Trophoblast cell (in vitro differentiated cells and primary cell): Measurements from ENCODE around the gene ZNF497. TPM values are rescaled to one million over a fixed set of nuclear protein-coding genes. Genes with fewer than 3 reads are reported as not detected.
A peak's percentile ranks its signal among the peaks of the same experiment; 100 is the strongest.

Experiments
- DNase-seq, 2 donors: peaks; one replicate each; pipeline ENCODE4 v3.0.0-alpha.2; 2016
- H2AFZ ChIP-seq: 2 replicates; pipeline ENCODE4 v1.6.1; 2013; ENCODE audit warnings: low read length, moderate library complexity, mild to moderate bottlenecking; ENCODE audit not compliant: insufficient read depth, poor library complexity
- H2AK5ac ChIP-seq: 2 replicates; pipeline ENCODE4 v1.6.1; 2013; ENCODE audit warnings: mild to moderate bottlenecking, low read length
- H2BK120ac ChIP-seq: 2 replicates; pipeline ENCODE4 v1.6.1; 2013; ENCODE audit warnings: low read length, mild to moderate bottlenecking, moderate library complexity; ENCODE audit not compliant: insufficient read depth, poor library complexity
- H2BK12ac ChIP-seq: 2 replicates; pipeline ENCODE4 v1.6.1; 2013; ENCODE audit warnings: mild to moderate bottlenecking, low read length, moderate library complexity
- H2BK5ac ChIP-seq: 2 replicates; pipeline ENCODE4 v1.6.1; 2013; ENCODE audit warnings: low read length, low read depth, moderate library complexity, mild to moderate bottlenecking; ENCODE audit not compliant: poor library complexity
- H3K14ac ChIP-seq: 2 replicates; pipeline ENCODE4 v1.6.1; 2013; ENCODE audit warnings: mild to moderate bottlenecking, low read length
- H3K18ac ChIP-seq: 2 replicates; pipeline ENCODE4 v1.6.1; 2013; ENCODE audit warnings: mild to moderate bottlenecking, low read length
- H3K23ac ChIP-seq: 2 replicates; pipeline ENCODE4 v1.6.1; 2013; ENCODE audit warnings: low read length
- H3K27ac ChIP-seq: 2 replicates; pipeline ENCODE4 v1.5.1; 2013; ENCODE audit warnings: low read depth, mild to moderate bottlenecking, inconsistent platforms, low read length, moderate library complexity
- H3K27me3 ChIP-seq: 2 replicates; pipeline ENCODE4 v1.6.1; 2013; ENCODE audit warnings: inconsistent platforms, mild to moderate bottlenecking, low read length, moderate library complexity; ENCODE audit not compliant: insufficient read depth
- H3K36me3 ChIP-seq, 2 experiments: 1 replicate in 1 of 2; 2 replicates in 1 of 2; pipeline ENCODE4 v1.6.1; 2013; ENCODE audit warnings: low read length in 2 of 2, mild to moderate bottlenecking in 2 of 2, moderate library complexity in 1 of 2; ENCODE audit not compliant: insufficient read depth in 2 of 2, control insufficient read depth in 1 of 2
- H3K4ac ChIP-seq: 2 replicates; pipeline ENCODE4 v1.6.1; 2013; ENCODE audit warnings: low read depth, mild to moderate bottlenecking, low read length, moderate library complexity
- H3K4me1 ChIP-seq, 2 experiments: 1 replicate in 1 of 2; 2 replicates in 1 of 2; pipeline ENCODE4 v1.6.1; 2013; ENCODE audit warnings: low read length in 2 of 2, mild to moderate bottlenecking in 2 of 2, moderate library complexity in 1 of 2; ENCODE audit not compliant: insufficient read depth in 2 of 2, control insufficient read depth in 1 of 2
- H3K4me2 ChIP-seq: 2 replicates; pipeline ENCODE4 v1.6.1; 2013; ENCODE audit warnings: inconsistent platforms, mild to moderate bottlenecking, low read length, moderate library complexity
- H3K4me3 ChIP-seq: 2 replicates; pipeline ENCODE4 v1.5.1; 2013; ENCODE audit warnings: mild to moderate bottlenecking, low read depth, low read length, inconsistent platforms
- H3K79me1 ChIP-seq: one replicate; pipeline ENCODE4 v1.6.1; 2013; ENCODE audit warnings: low read length
- H3K79me2 ChIP-seq: 2 replicates; pipeline ENCODE4 v1.6.1; 2013; ENCODE audit warnings: low read length, mild to moderate bottlenecking; ENCODE audit not compliant: control insufficient read depth, insufficient read depth, poor library complexity
- H3K9ac ChIP-seq: 2 replicates; pipeline ENCODE4 v1.6.1; 2013; ENCODE audit warnings: mild to moderate bottlenecking, low read length
- H3K9me3 ChIP-seq: 2 replicates; pipeline ENCODE4 v1.6.1; 2013; ENCODE audit warnings: low read depth, mild to moderate bottlenecking, control low read depth, inconsistent platforms, low read length; ENCODE audit not compliant: insufficient read depth
- H4K12ac ChIP-seq: 2 replicates; pipeline ENCODE4 v1.6.1; 2013; ENCODE audit warnings: low read depth, mild to moderate bottlenecking, low read length, moderate library complexity
- H4K8ac ChIP-seq: 2 replicates; pipeline ENCODE4 v1.6.1; 2013; ENCODE audit warnings: low read depth, mild to moderate bottlenecking, low read length, moderate library complexity
- H4K91ac ChIP-seq: one replicate; pipeline ENCODE4 v1.6.1; 2013; ENCODE audit warnings: low read depth, mild to moderate bottlenecking, low read length, moderate library complexity
- WGBS: extraction: QIAGEN DNeasy Blood & Tissue Kit; methylation state at CpG from one replicate; pipeline ENCODE4 v1.1.7; 2013; ENCODE audit warnings: missing lambda C conversion rate; ENCODE audit not compliant: insufficient read length, insufficient coverage; ENCODE audit errors: extremely low coverage; 5-methylcytosine and 5-hydroxymethylcytosine counted together
- polyA plus RNA-seq: library from polyadenylated mRNA; stranded (reverse); fragments of 200-250 nt; gene quantifications from 2 replicates; pipeline ENCODE4 v1.2.3, GENCODE V29; 2013

ZNF497 gene
- polyA plus RNA-seq = 0.61 and 0.68 TPM in 2 replicates

DNA sequence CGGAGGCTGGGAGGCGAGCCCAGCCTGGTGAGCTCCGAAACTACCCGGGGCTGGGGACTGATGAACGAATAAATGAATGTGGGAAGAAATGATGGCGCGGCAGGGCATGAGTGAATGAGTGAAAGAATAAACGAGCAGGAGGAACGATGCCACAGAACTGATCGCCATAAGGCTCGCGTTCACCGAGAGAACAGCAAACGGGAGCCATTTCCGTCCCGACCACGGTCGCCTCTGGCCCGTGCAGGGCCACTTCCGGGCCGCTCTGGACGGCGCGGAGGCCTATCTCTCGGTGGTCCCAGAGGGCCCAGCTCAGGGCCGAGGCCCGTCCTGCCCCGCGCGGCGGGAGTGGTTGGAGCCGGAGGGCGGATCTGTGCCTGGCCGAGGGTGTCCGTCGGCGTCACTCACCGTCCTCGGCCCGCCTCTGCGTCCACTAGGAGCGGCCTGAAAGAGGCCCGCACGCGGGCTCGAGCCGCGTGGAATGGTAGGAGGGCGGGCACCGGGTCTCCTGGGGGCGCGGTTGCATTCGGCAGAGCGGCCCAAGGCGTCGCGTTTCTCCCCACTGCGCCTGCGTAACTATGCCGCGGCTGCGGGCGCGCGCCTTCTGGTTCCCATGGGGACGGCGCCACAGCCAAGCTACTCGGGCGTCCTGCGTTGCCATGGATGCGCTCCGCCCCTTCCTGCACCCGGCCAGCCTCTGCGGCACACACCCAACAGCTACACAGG lies at the start of gene ZNF497:
Gene ZNF497, minus strand, starts transcription at position 480 of the 723 bp plus-strand sequence. CDS start 5,116 bp downstream, outside the sequence.
- Histone ChIP-seq H2BK120ac (peak within 1 kb of the TSS; percentile 49), H3K4me2 (peak within 1 kb of the TSS; percentile 66), H3K4me1 (peaks cover 3 to 4% of the 10 kb centered on the region in 2 experiments), H3K23ac (no peak within 1 kb of the TSS), H3K9ac (peak within 1 kb of the TSS; percentile 91), H2BK5ac (peak within 1 kb of the TSS; percentile 82), H3K14ac (peak within 1 kb of the TSS; percentile 88), H2AFZ (peak within 1 kb of the TSS; percentile 80), H3K18ac (peak within 1 kb of the TSS; percentile 71), H3K36me3 (peaks cover 0 to 1% of the 10 kb centered on the region in 2 experiments), H4K91ac (peak within 1 kb of the TSS; percentile 69), H3K27ac (peak within 1 kb of the TSS; percentile 91), H3K4ac (peak within 1 kb of the TSS; percentile 56), H4K12ac (peak within 1 kb of the TSS; percentile 82), H3K79me2 (peaks cover 4% of the 10 kb centered on the region), H3K27me3 (no peaks in the 10 kb centered on the region), H2BK12ac (no peak within 1 kb of the TSS), H4K8ac (peak within 1 kb of the TSS; percentile 91), H3K9me3 (no peaks in the 10 kb centered on the region), H3K4me3 (peak within 1 kb of the TSS; percentile 71), H3K79me1 (peaks cover 12% of the 10 kb centered on the region), H2AK5ac (peak within 1 kb of the TSS; percentile 6)
- peak; percentile 100 for DNase-seq
- WGBS = no CpG with 5 or more reads among the region's 74 CpGs

DNA sequence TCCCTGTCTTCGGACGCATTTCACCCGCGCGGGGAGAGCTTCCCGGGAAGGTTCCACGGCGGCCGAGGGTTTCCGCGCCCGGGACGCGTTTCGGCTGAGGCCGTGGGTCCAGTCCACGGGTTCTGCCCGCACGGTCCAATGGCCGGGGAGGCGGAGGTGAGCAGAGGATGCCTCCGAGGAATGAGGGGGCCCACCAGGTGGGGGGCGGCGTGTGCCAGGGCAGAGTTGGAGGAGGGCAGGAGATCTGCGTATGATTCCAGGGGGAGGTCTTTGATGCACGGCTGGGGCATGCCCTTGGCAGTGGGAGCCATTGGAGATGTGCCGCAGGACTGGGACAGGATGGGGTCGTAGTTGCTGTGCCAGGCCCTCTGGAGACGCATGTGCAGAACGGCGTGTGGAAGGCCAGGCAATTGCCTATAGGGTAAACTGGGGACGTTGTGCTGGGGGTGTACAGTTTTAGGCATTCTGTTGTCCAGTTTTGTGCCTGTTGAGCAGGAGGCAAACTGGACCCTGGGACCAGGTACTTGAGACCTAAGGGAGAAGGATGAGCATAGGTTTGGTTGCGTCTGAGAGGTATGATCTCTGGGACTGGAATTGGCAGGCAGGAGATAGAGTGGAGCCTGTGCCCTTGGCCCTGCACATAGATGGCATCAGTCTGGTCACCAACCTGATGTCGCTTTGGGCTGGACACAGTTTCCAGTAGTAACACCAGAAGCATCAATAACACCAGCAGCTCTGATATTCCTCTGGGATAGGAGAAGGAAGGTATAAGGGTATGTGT lies 46.6 kb upstream of the ZNF497 start:
- H3K36me3 ChIP-seq = no peaks in the 10 kb centered on the region
- H3K4me3 ChIP-seq = peak overlapping the region; percentile 93
- H3K79me1 ChIP-seq = peaks cover 12% of the 10 kb centered on the region
- peak overlapping the region; percentile 27 for H2BK120ac ChIP-seq
- no peak overlapping the region for H2BK12ac ChIP-seq
- peak overlapping the region; percentile 48 for H4K91ac ChIP-seq
- WGBS = no CpG with 5 or more reads among the region's 34 CpGs
- H4K8ac ChIP-seq = peak overlapping the region; percentile 87
- peak overlapping the region; percentile 79 for H4K12ac ChIP-seq
- no peak overlapping the region for H3K27ac ChIP-seq
- DNase-seq = peak in 1 of 2 donors; percentile 20
- H2AK5ac ChIP-seq = peak overlapping the region; percentile 24
- no peaks in the 10 kb centered on the region for H3K27me3 ChIP-seq
- H2AFZ ChIP-seq = peak overlapping the region; percentile 94
- peaks cover 2% of the 10 kb centered on the region for H3K9me3 ChIP-seq
- H3K79me2 ChIP-seq = peaks cover 9% of the 10 kb centered on the region
- H2BK5ac ChIP-seq = no peak overlapping the region
- peak overlapping the region; percentile 28 for H3K18ac ChIP-seq
- H3K14ac ChIP-seq = peak overlapping the region; percentile 65
- peak overlapping the region; percentile 79 for H3K4me2 ChIP-seq
- H3K23ac ChIP-seq = no peak overlapping the region
- peaks cover 13% of the 10 kb centered on the region in 2 experiments for H3K4me1 ChIP-seq
- H3K4ac ChIP-seq = peak overlapping the region; percentile 29
- H3K9ac ChIP-seq = peak overlapping the region; percentile 19

DNA sequence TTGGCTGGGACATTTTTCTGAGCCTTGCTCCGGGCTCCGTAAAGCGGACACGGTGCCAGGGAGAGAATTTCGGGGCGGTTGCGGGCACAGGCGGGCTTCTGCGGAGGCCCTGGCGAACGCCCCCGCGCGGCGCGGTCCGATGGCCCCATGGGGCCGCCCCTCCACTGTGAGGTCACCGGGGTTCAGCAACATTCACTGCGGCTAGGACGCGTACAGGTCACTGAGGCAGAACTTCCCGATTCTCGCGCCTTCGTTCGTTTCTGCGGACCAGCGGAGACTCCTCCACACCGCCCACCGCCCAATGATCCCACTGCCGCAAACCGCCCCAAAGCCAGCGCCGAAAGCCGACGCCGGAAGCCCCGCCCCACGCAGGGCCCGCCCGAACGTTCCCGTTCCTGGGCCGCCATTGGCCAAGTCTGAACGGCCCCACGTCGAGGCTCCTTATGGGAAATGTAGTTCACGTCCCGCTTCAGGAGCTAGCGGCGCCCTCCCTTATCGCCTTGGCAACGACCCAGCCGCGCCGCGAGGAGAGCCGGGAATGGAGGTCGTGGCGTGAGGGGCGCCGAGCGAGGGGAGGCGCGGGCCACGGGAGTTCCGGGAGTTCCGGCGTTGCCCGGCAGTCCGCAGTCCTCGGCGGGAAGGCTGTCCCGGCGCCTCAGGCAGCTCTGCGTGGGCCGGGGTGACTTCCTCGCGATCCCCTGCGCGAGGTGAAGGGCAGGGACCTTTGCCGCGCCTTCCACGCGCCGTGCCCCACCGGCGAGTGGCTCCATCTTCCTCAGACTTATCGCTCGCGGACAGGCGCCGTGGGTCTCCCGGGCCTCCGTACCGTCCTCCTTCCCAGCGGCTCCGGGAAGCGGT lies 45.8 kb upstream of the ZNF497 start, which contains the start of gene ZNF584:
Gene ZNF584, plus strand, starts transcription at position 498 of the 858 bp plus-strand sequence. CDS start 499 bp downstream, outside the sequence.
- Histone ChIP-seq H3K79me1 (peaks cover 12% of the 10 kb centered on the region), H3K79me2 (peaks cover 9% of the 10 kb centered on the region), H3K4me1 (peaks cover 13% of the 10 kb centered on the region in 2 experiments), H3K9ac (peak within 1 kb of the TSS; percentile 86), H3K23ac (no peak within 1 kb of the TSS), H2BK12ac (peak within 1 kb of the TSS; percentile 13), H3K4ac (peak within 1 kb of the TSS; percentile 29), H3K4me2 (peak within 1 kb of the TSS; percentile 88), H4K8ac (peak within 1 kb of the TSS; percentile 87), H3K36me3 (no peaks in the 10 kb centered on the region), H4K91ac (peak within 1 kb of the TSS; percentile 48), H2BK5ac (peak within 1 kb of the TSS; percentile 11), H3K4me3 (peak within 1 kb of the TSS; percentile 93), H2AFZ (peak within 1 kb of the TSS; percentile 94), H3K27ac (peak within 1 kb of the TSS; percentile 44), H3K27me3 (no peaks in the 10 kb centered on the region), H3K14ac (peak within 1 kb of the TSS; percentile 65), H3K9me3 (peaks cover 2% of the 10 kb centered on the region), H2BK120ac (peak within 1 kb of the TSS; percentile 27), H4K12ac (peak within 1 kb of the TSS; percentile 79), H3K18ac (peak within 1 kb of the TSS; percentile 68), H2AK5ac (peak within 1 kb of the TSS; percentile 78)
- peak; percentile 87 to 93 for DNase-seq
- WGBS = no CpG with 5 or more reads among the region's 100 CpGs
